ENCODE results near the gene ITGB1. TPM values are rescaled to one million over a fixed set of nuclear protein-coding genes. Genes with fewer than 3 reads are reported as not detected.
A peak's percentile ranks its signal among the peaks of the same experiment; 100 is the strongest.

Gene ITGB1
- total and polyA plus RNA-seq, 9 of the 15 experiments (the other 6 are each of a cell fraction or from before 2014, with no cell fraction given), result 40.2 to 194 (median 155) TPM

GRCh38 chr10:32980558-32981468 lies 22.8 kb upstream of the ITGB1 start (continued):
- TF ChIP-seq ZNF592 (IDR thresholded peaks at IDR 0.05) (peak; percentile 78), ZNF77 (CRISPR knock-in tag; IDR thresholded peaks at IDR 0.05) (no peak), POLR2A (conservative IDR thresholded peaks at IDR 0.05) (peak; percentile 81), FUS (optimal IDR thresholded peaks at IDR 0.05; ENCODE audit: low read depth, low read length) (no peak), ZNF449 (CRISPR knock-in tag; IDR thresholded peaks at IDR 0.05) (no peak), IFI16 (CRISPR knock-in tag; IDR thresholded peaks at IDR 0.05) (no peak), ZNF644 (tag; IDR thresholded peaks at IDR 0.05; ENCODE audit: low read depth) (no peak), KAT7 (CRISPR knock-in tag; IDR thresholded peaks at IDR 0.05; ENCODE audit: borderline replicate concordance) (0 out of 2 replicates have a peak, but pooled peaks have one; percentile 22), TAF9B (IDR thresholded peaks at IDR 0.05; ENCODE audit: partially characterized antibody) (peak; percentile 77), ZNF699 (CRISPR knock-in tag; IDR thresholded peaks at IDR 0.05; ENCODE audit: insufficient replicate concordance) (no peak), KHSRP (IDR thresholded peaks at IDR 0.05) (no peak), ZSCAN29 (IDR thresholded peaks at IDR 0.05) (no peak), ZNF740 (CRISPR knock-in tag; IDR thresholded peaks at IDR 0.05) (no peak), ZNF740 (tag; IDR thresholded peaks at IDR 0.05) (no peak), HNRNPH1 (optimal IDR thresholded peaks at IDR 0.05; ENCODE audit: low read depth, low read length) (no peak), TEAD2 (tag; IDR thresholded peaks at IDR 0.05) (no peak), JUNB (CRISPR knock-in tag; conservative IDR thresholded peaks at IDR 0.05) (0 out of 2 replicates have a peak, but pooled peaks have one; percentile 42), ZNF280B (CRISPR knock-in tag; IDR thresholded peaks at IDR 0.05) (no peak), PHF20 (IDR thresholded peaks at IDR 0.05; ENCODE audit: partially characterized antibody) (peak; percentile 20), MAFF (IDR thresholded peaks at IDR 0.05; ENCODE audit: low read length) (no peak), CBX8 (IDR thresholded peaks at IDR 0.05; ENCODE audit: borderline replicate concordance, extremely low read depth, low read depth, low read length, poor library complexity, severe bottlenecking) (no peak)
